HepG2 (cell line): ENCODE measurements around the gene TMEM273. TPM values are rescaled to one million over a fixed set of nuclear protein-coding genes. Genes with fewer than 3 reads are reported as not detected.

Source experiments
- ATAC-seq: fragments of 200-7000 bp; cut with Tn5 transposase; 3 replicates; pipeline ENCODE4 v1.9.1; 2020; ENCODE audit warnings: mild to moderate bottlenecking, moderate library complexity
- BruUV-seq: library from RNA; stranded (reverse); fragments of 400-500 nt; replicated peaks from 2 replicates; lab custom pipeline; 2021; lab: Mats Ljungman, UMichigan
- CTCF ChIA-PET: fragments of 300-600 bp; formaldehyde crosslinking; extraction: SDS; loops from one replicate; lab custom pipeline; 2021; ENCODE audit warnings: low total read pairs, inconsistent platforms, low intra/inter-chr PET ratio; lab: Yijun Ruan, JAX
- POLR2A ChIA-PET: fragments of 350-600 bp; sonication (Branson Sonifier 250); formaldehyde crosslinking; loops from one replicate; lab custom pipeline; 2020; ENCODE audit warnings: antibody characterized with exemption, inconsistent platforms; lab: Yijun Ruan, JAX
- DNase-seq: peaks from one replicate; pipeline ENCODE4 v3.0.0-alpha.2; 2015; ENCODE audit warnings: low spot score
- FAIRE-seq: peaks from 3 replicates; lab custom pipeline; 2011; peaks lifted over from hg19 to GRCh38; lab: Jason Lieb, UNC
- H2AFZ ChIP-seq: one replicate; pipeline ENCODE4 v1.6.1; 2011; ENCODE audit warnings: low read length, inconsistent platforms
- H3K27ac ChIP-seq: fragments of 300-600 bp; 3 replicates; pipeline ENCODE4 v1.8.0; 2011; ENCODE audit warnings: mixed run types, mild to moderate bottlenecking, mixed read lengths, low read length, inconsistent platforms; ENCODE audit not compliant: insufficient read depth; ENCODE audit errors: extremely low read length
- H3K27me3 ChIP-seq, 2 experiments: fragments of 200-600 bp in 1 of 2; 2 replicates in 1 of 2; 3 replicates in 1 of 2; pipeline versions ENCODE4 v1.6.0 to v1.8.0; 2011; ENCODE audit warnings: low read length in 2 of 2, mild to moderate bottlenecking in 2 of 2, moderate library complexity in 2 of 2, inconsistent platforms in 1 of 2; ENCODE audit not compliant: insufficient read depth in 2 of 2, control insufficient read depth in 1 of 2
- H3K36me3 ChIP-seq, 2 experiments: fragments of 200-600 bp in 1 of 2; replicated peaks in 1 of 2; 2 replicates in 1 of 2; 3 replicates in 1 of 2; pipeline versions ENCODE4 v1.5.1 to v1.8.0; 2011; ENCODE audit warnings: low read length in 2 of 2, inconsistent platforms in 1 of 2; ENCODE audit not compliant: insufficient read depth in 2 of 2, control insufficient read depth in 1 of 2
- H3K4me1 ChIP-seq: 2 replicates; pipeline ENCODE4 v1.5.1; 2012; ENCODE audit warnings: low read length, inconsistent platforms; ENCODE audit not compliant: insufficient read depth
- H3K4me2 ChIP-seq: 2 replicates; pipeline ENCODE4 v1.6.0; 2011; ENCODE audit warnings: low read depth, low read length, inconsistent platforms
- H3K4me3 ChIP-seq, 3 experiments: fragments of 200-600 bp in 1 of 3; sonication (generic), shearing (Covaris generic) in 1 of 3; replicated peaks in 1 of 3; 2 replicates each; pipeline ENCODE4 v1.5.1; 2011 to 2016; ENCODE audit warnings: low read length in 3 of 3, inconsistent platforms in 2 of 3, low read depth in 2 of 3, mild to moderate bottlenecking in 2 of 3, control low read depth in 1 of 3, mixed read lengths in 1 of 3; ENCODE audit not compliant: insufficient read depth in 1 of 3
- H3K79me2 ChIP-seq: one replicate; pipeline ENCODE4 v1.6.1; 2011; ENCODE audit warnings: low read length, inconsistent platforms; ENCODE audit not compliant: insufficient read depth
- H3K9ac ChIP-seq: 2 replicates; pipeline ENCODE4 v1.6.0; 2011; ENCODE audit warnings: mild to moderate bottlenecking, low read depth, low read length, inconsistent platforms; ENCODE audit not compliant: insufficient read depth
- H3K9me3 ChIP-seq: 2 replicates; pipeline ENCODE4 v1.5.1; 2012; ENCODE audit warnings: mild to moderate bottlenecking, low read length
- H4K20me1 ChIP-seq: 2 replicates; pipeline ENCODE4 v1.6.0; 2011; ENCODE audit warnings: inconsistent platforms, mild to moderate bottlenecking, low read length, moderate library complexity; ENCODE audit not compliant: insufficient read depth
- DMTF1 ChIP-seq: sonication (generic); formaldehyde crosslinking; IDR thresholded peaks from 2 replicates; pipeline ENCODE4 v1.4.0; 2020; ENCODE audit warnings: mild to moderate bottlenecking, missing genetic modification reagents
- GRHL1 ChIP-seq: sonication (generic); formaldehyde crosslinking; conservative IDR thresholded peaks from 2 replicates; pipeline ENCODE4 v1.8.0; 2022; ENCODE audit warnings: missing genetic modification reagents
- MXD3 ChIP-seq: IDR thresholded peaks from 2 replicates; pipeline ENCODE4 v1.6.1; 2016; ENCODE audit warnings: mild to moderate bottlenecking, missing biosample characterization, missing genetic modification reagents
- PPARG ChIP-seq: conservative IDR thresholded peaks from 2 replicates; pipeline ENCODE4 v1.6.1; 2016; ENCODE audit warnings: missing biosample characterization, missing genetic modification reagents
- SOX5 ChIP-seq: IDR thresholded peaks from 2 replicates; pipeline ENCODE4 v1.6.1; 2016; ENCODE audit warnings: borderline replicate concordance
- ZFP90 ChIP-seq: sonication (generic); formaldehyde crosslinking; IDR thresholded peaks from 2 replicates; pipeline ENCODE4 v1.8.0; 2022; ENCODE audit warnings: missing genetic modification reagents, mild to moderate bottlenecking, inconsistent platforms, borderline replicate concordance
- ZNF670 ChIP-seq: sonication (generic); formaldehyde crosslinking; IDR thresholded peaks from 2 replicates; pipeline ENCODE4 v1.8.0; 2022; ENCODE audit warnings: mild to moderate bottlenecking, missing genetic modification reagents, borderline replicate concordance
- ZNF75D ChIP-seq: sonication (generic); formaldehyde crosslinking; IDR thresholded peaks from 2 replicates; pipeline ENCODE4 v1.8.1; 2023; ENCODE audit warnings: missing genetic modification reagents, mild to moderate bottlenecking, borderline replicate concordance
- ZNF841 ChIP-seq: sonication (generic); formaldehyde crosslinking; IDR thresholded peaks from 2 replicates; pipeline ENCODE4 v1.8.1; 2023; ENCODE audit warnings: missing genetic modification reagents, borderline replicate concordance
- WGBS: methylation state at CpG from one replicate; pipeline ENCODE4 v1.1.6; 2017; ENCODE audit warnings: low lambda C conversion rate; 5-methylcytosine and 5-hydroxymethylcytosine counted together
- in situ Hi-C: cut with HindIII; loops from 2 replicates; pipeline ENCODE4 v1.10.0; 2017; ENCODE audit warnings: low pct_unique_long_range_greater_than_20kb; ENCODE audit not compliant: extremely low pct_ligation_motif_present
- intact Hi-C: fragments of 100-400 bp; cut with micrococcal nuclease; formaldehyde crosslinking; loops from one replicate; pipeline ENCODE4 v1.10.0; 2022; ENCODE audit not compliant: unreplicated experiment
- polyA plus RNA-seq, 8 experiments: library from polyadenylated mRNA; depleted of rRNA in 3 of 8; stranded (reverse) in 7 of 8; unstranded in 1 of 8; fragments of >200 nt; fragmentation: Illumina TruSeq in 4 of 8; extraction: Trizol in 4 of 8; gene quantifications; 2 replicates each; pipeline versions ENCODE4 v1.2.1 to v1.2.3, GENCODE V29; 2011 to 2016; ENCODE audit warnings: low read depth in 4 of 8, missing spikeins in 1 of 8, mixed read lengths in 1 of 8; ENCODE audit not compliant: insufficient read depth in 1 of 8
- total RNA-seq, 5 experiments: library from RNA; depleted of rRNA; stranded (reverse); fragments of >200 nt; fragmentation: Illumina TruSeq; extraction: Trizol; gene quantifications; 2 replicates each; pipeline ENCODE4 v1.2.3, GENCODE V29; 2016; ENCODE audit warnings: low read depth in 1 of 5

TMEM273 gene
- total and polyA plus RNA-seq, 2 of the 13 experiments (the other 11 are each of a cell fraction or from before 2014, with no cell fraction given), result not detected

- H3K4me3 ChIP-seq, result no peak overlapping the region
- intact Hi-C loops, result no loop called here
- no peaks in the 10 kb centered on the region for H4K20me1 ChIP-seq
- in situ Hi-C loops, result no loop called here
- no peaks in the 10 kb centered on the region for H3K4me1 ChIP-seq
- no peak overlapping the region for H3K9ac ChIP-seq
- no peak for TF ChIP-seq MXD3 (CRISPR knock-in tag)
- no peak for TF ChIP-seq ZNF670 (CRISPR knock-in tag)
- no peak for TF ChIP-seq ZNF841
- no peak for TF ChIP-seq SOX5 (CRISPR knock-in tag)
- TF ChIP-seq ZNF75D, result no peak
- no peak for TF ChIP-seq DMTF1 (CRISPR knock-in tag)
- no peak for TF ChIP-seq ZFP90 (CRISPR knock-in tag)
- no peak for TF ChIP-seq PPARG
- TF ChIP-seq GRHL1 (CRISPR knock-in tag), result no peak
- 16% methylated on average over 4 of the region's 4 CpGs for WGBS
- no peak overlapping the region for H3K4me2 ChIP-seq
- H3K27me3 ChIP-seq, result no peaks in the 10 kb centered on the region
- FAIRE-seq (no peak), DNase-seq (no peak), ATAC-seq (no peak)
- ChIA-PET POLR2A (no interaction called here), CTCF (no interaction called here)
- H3K79me2 ChIP-seq, result no peaks in the 10 kb centered on the region
- BruUV-seq, result no TSS peak
- no peak overlapping the region for H3K27ac ChIP-seq
- no peaks in the 10 kb centered on the region for H3K36me3 ChIP-seq
- no peaks in the 10 kb centered on the region for H3K9me3 ChIP-seq
- H2AFZ ChIP-seq, result no peak overlapping the region
These were observed 35.5 kb downstream of the TMEM273 start for GRCh38 chr10:49152663-49153062.
